ENCODE data around the gene SMARCA4.

- TF ChIP-seq ZNF274 (IDR thresholded peaks at IDR 0.05; ENCODE audit: low read depth, low read length) (no peak), YY1 (IDR thresholded peaks at IDR 0.05; ENCODE audit: insufficient read depth, insufficient read length) (no peak)
These were observed 15.5 kb downstream of the SMARCA4 start for GRCh38 chr19:10976131-10976892.

Measured in NT2/D1 (cell line).